Erythroblast (primary cell): ENCODE results near the gene MERTK.

Source experiments
- GATA1 ChIP-seq: IDR thresholded peaks from 2 replicates; pipeline ENCODE4 v1.6.1; 2011; ENCODE audit warnings: low read depth, mild to moderate bottlenecking, control low read depth, low read length, moderate library complexity
- POLR2A ChIP-seq: IDR thresholded peaks from 2 replicates; pipeline ENCODE4 v1.6.1; 2011; ENCODE audit warnings: mild to moderate bottlenecking, low read length

GRCh38 chr2:112024231-112024630 lies 125.8 kb downstream of the MERTK start:
- TF ChIP-seq POLR2A (no peak), GATA1 (no peak)
